ENCODE measurements around the gene GPR87. TPM values are rescaled to one million over a fixed set of nuclear protein-coding genes. Genes with fewer than 3 reads are reported as not detected.

The GPR87 gene
- total RNA-seq, 1 donor = not detected

- no peak within 1 kb of the TSS for H3K4me3 ChIP-seq (ENCODE audit: insufficient read depth, low read length)
- no peaks in the 10 kb centered on the region for H3K4me1 ChIP-seq (ENCODE audit: insufficient read depth, low read length)
- H3K9me3 ChIP-seq (ENCODE audit: low read depth, low read length) = no peaks in the 10 kb centered on the region
- H3K27me3 ChIP-seq (ENCODE audit: insufficient read depth, low read length) = peaks cover 4% of the 10 kb centered on the region
- TF ChIP-seq CTCF (IDR thresholded peaks at IDR 0.05; ENCODE audit: extremely low read depth, low read depth, low read length) = no peak
- no peak for DNase-seq (ENCODE audit: insufficient read length, low spot score, missing footprints)
- no peaks in the 10 kb centered on the region for H3K79me2 ChIP-seq (ENCODE audit: insufficient read depth, low read length)
- H2AFZ ChIP-seq (ENCODE audit: low read length) = no peak within 1 kb of the TSS
- no peak within 1 kb of the TSS for H3K4me2 ChIP-seq (ENCODE audit: insufficient read depth, low read length)
- no peaks in the 10 kb centered on the region for H4K20me1 ChIP-seq (ENCODE audit: insufficient read depth, low read length)
- H3K27ac ChIP-seq (ENCODE audit: low read depth, low read length) = no peak within 1 kb of the TSS
- no peaks in the 10 kb centered on the region for H3K36me3 ChIP-seq (ENCODE audit: insufficient read depth, low read length)
Observed at GRCh38 chr3:151278230-151278629, 38.4 kb downstream of the GPR87 start, which contains the start of gene P2RY14. P2RY14 (minus strand) TSS chr3:151278542; CDS start chr3:151214316, 64,226 bp downstream.

- Histone ChIP-seq H3K27me3 (ENCODE audit: insufficient read depth, low read length) (peaks cover 13% of the 10 kb centered on the region), H3K9me3 (ENCODE audit: low read depth, low read length) (no peaks in the 10 kb centered on the region), H3K79me2 (ENCODE audit: insufficient read depth, low read length) (no peaks in the 10 kb centered on the region), H2AFZ (ENCODE audit: low read length) (no peak overlapping the region), H3K36me3 (ENCODE audit: insufficient read depth, low read length) (no peaks in the 10 kb centered on the region), H3K4me2 (ENCODE audit: insufficient read depth, low read length) (no peak overlapping the region), H3K4me1 (ENCODE audit: insufficient read depth, low read length) (no peaks in the 10 kb centered on the region), H3K27ac (ENCODE audit: low read depth, low read length) (no peak overlapping the region), H3K4me3 (ENCODE audit: insufficient read depth, low read length) (no peak overlapping the region), H4K20me1 (ENCODE audit: insufficient read depth, low read length) (no peaks in the 10 kb centered on the region)
- no peak for TF ChIP-seq CTCF (IDR thresholded peaks at IDR 0.05; ENCODE audit: extremely low read depth, low read depth, low read length)
- no peak for DNase-seq (ENCODE audit: insufficient read length, low spot score, missing footprints)
Observed at GRCh38 chr3:151276687-151277042, 40.0 kb downstream of the GPR87 start.

- Histone ChIP-seq H3K27me3 (ENCODE audit: insufficient read depth, low read length) (peaks cover 13% of the 10 kb centered on the region), H3K79me2 (ENCODE audit: insufficient read depth, low read length) (no peaks in the 10 kb centered on the region), H3K27ac (ENCODE audit: low read depth, low read length) (no peak overlapping the region), H2AFZ (ENCODE audit: low read length) (no peak overlapping the region), H3K36me3 (ENCODE audit: insufficient read depth, low read length) (no peaks in the 10 kb centered on the region), H4K20me1 (ENCODE audit: insufficient read depth, low read length) (no peaks in the 10 kb centered on the region), H3K4me2 (ENCODE audit: insufficient read depth, low read length) (no peak overlapping the region), H3K4me1 (ENCODE audit: insufficient read depth, low read length) (no peaks in the 10 kb centered on the region), H3K9me3 (ENCODE audit: low read depth, low read length) (no peaks in the 10 kb centered on the region), H3K4me3 (ENCODE audit: insufficient read depth, low read length) (no peak overlapping the region)
- no peak for TF ChIP-seq CTCF (IDR thresholded peaks at IDR 0.05; ENCODE audit: extremely low read depth, low read depth, low read length)
- DNase-seq (ENCODE audit: insufficient read length, low spot score, missing footprints) = no peak
Observed at GRCh38 chr3:151276038-151276686, 40.5 kb downstream of the GPR87 start.

GRCh38 chr3:151275091-151275490 lies 41.5 kb downstream of the GPR87 start:
- Histone ChIP-seq H3K9me3 (ENCODE audit: low read depth, low read length) (no peaks in the 10 kb centered on the region), H3K79me2 (ENCODE audit: insufficient read depth, low read length) (no peaks in the 10 kb centered on the region), H4K20me1 (ENCODE audit: insufficient read depth, low read length) (no peaks in the 10 kb centered on the region), H3K36me3 (ENCODE audit: insufficient read depth, low read length) (no peaks in the 10 kb centered on the region), H3K4me2 (ENCODE audit: insufficient read depth, low read length) (no peak overlapping the region), H2AFZ (ENCODE audit: low read length) (no peak overlapping the region), H3K27ac (ENCODE audit: low read depth, low read length) (no peak overlapping the region), H3K4me1 (ENCODE audit: insufficient read depth, low read length) (no peaks in the 10 kb centered on the region), H3K27me3 (ENCODE audit: insufficient read depth, low read length) (peaks cover 13% of the 10 kb centered on the region), H3K4me3 (ENCODE audit: insufficient read depth, low read length) (no peak overlapping the region)
- DNase-seq (ENCODE audit: insufficient read length, low spot score, missing footprints) = no peak
- TF ChIP-seq CTCF (IDR thresholded peaks at IDR 0.05; ENCODE audit: extremely low read depth, low read depth, low read length) = no peak
